ENCODE measurements around the gene POLG.

DNA sequence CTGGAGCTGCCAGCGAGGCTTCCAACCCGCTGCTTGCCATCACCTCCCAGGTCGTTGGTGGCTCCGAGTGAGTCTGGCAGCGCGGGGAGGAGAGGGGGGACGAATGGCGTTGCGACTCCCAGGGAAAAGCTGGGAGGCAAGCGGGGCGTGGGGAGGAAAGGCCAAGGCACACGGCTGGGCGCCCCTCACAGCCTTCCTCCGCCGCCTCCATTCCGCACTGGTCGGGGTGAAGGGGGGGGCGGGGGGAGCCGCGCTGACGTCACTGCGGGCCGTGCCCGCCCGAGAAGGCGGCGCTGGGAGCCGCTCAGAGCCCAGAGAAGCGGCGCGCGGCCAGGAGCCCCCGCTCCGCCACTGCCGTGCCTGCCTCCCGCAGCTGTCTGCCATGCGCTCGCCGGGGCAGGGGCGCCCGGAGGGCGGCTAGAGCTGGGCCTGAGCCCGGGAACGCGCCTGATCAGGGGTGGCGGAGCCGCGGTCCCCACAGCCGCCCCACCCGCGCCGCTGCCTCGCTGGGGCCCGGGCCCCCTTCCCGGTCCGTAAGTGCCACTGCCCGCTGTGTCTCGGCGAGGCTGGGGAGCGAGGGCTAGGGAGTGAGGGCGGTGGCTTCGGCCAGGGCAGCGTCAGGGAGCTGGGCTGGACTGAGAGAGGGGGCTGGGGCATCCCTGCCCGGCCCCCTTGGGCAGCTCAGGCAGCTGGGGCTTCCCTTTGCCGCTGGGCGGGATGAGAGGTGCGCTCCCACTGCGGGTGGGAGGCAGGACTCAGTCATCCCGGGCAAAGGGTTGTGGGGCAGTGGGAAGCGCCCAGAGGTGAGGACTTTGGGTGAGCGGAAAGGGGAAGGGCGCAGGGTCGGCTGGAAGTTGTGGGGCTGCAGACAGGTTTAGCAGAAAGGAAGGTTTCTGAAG lies 27.8 kb upstream of the POLG start:
- TF ChIP-seq, protein P1, sequence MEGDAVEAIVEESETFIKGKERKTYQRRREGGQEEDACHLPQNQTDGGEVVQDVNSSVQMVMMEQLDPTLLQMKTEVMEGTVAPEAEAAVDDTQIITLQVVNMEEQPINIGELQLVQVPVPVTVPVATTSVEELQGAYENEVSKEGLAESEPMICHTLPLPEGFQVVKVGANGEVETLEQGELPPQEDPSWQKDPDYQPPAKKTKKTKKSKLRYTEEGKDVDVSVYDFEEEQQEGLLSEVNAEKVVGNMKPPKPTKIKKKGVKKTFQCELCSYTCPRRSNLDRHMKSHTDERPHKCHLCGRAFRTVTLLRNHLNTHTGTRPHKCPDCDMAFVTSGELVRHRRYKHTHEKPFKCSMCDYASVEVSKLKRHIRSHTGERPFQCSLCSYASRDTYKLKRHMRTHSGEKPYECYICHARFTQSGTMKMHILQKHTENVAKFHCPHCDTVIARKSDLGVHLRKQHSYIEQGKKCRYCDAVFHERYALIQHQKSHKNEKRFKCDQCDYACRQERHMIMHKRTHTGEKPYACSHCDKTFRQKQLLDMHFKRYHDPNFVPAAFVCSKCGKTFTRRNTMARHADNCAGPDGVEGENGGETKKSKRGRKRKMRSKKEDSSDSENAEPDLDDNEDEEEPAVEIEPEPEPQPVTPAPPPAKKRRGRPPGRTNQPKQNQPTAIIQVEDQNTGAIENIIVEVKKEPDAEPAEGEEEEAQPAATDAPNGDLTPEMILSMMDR (IDR thresholded peaks at IDR 0.05) = no peak
- TF ChIP-seq EZH2 (IDR thresholded peaks at IDR 0.05) = peak; percentile 92
- peak; percentile 64 for TF ChIP-seq EZH2phosphoT487 (IDR thresholded peaks at IDR 0.05)
